HL-60 (cell line): Measurements from ENCODE around the gene CEP112.

Experiments used
- DNase-seq, 2 experiments: peaks; one replicate each; pipeline ENCODE4 v3.0.0-alpha.2; 2010 to 2020; ENCODE audit warnings: low read depth in 1 of 2, low spot score in 1 of 2
- H3K27ac ChIP-seq: fragments of 250-450 bp; sonication (Bioruptor Pico); replicated peaks from 2 replicates; pipeline ENCODE4 v1.5.1; 2020; ENCODE audit warnings: mild to moderate bottlenecking, moderate library complexity
- H3K27me3 ChIP-seq: fragments of 250-450 bp; sonication (Bioruptor Pico); 2 replicates; pipeline ENCODE4 v1.5.1; 2021; ENCODE audit warnings: mild to moderate bottlenecking, moderate library complexity; ENCODE audit not compliant: insufficient read depth, poor library complexity, severe bottlenecking
- H3K4me3 ChIP-seq: replicated peaks from 2 replicates; pipeline ENCODE4 v1.5.1; 2011; ENCODE audit warnings: mild to moderate bottlenecking, control low read depth, low read length; ENCODE audit not compliant: insufficient read depth
- CTCF ChIP-seq: IDR thresholded peaks from one replicate; pipeline ENCODE4 v1.5.1; 2011; ENCODE audit warnings: low read length, control low read depth, inconsistent platforms; ENCODE audit not compliant: insufficient read depth
- GABPA ChIP-seq: IDR thresholded peaks from 2 replicates; pipeline ENCODE4 v1.6.1; 2012; ENCODE audit warnings: low read depth
- POLR2AphosphoS5 ChIP-seq: IDR thresholded peaks from 2 replicates; pipeline ENCODE4 v1.6.1; 2012; ENCODE audit warnings: low read depth
- REST ChIP-seq: IDR thresholded peaks from 2 replicates; pipeline ENCODE4 v1.6.1; 2012; ENCODE audit warnings: low read depth; ENCODE audit not compliant: insufficient replicate concordance
- SPI1 ChIP-seq: IDR thresholded peaks from 2 replicates; pipeline ENCODE4 v1.6.1; 2012; ENCODE audit warnings: low read depth, mild to moderate bottlenecking, borderline replicate concordance

Gene CEP112

GRCh38 chr17:66230922-66231591 is 39.1 kb upstream of the CEP112 start:
- Histone ChIP-seq H3K4me3 (no peak overlapping the region), H3K27ac (no peak overlapping the region), H3K27me3 (no peaks in the 10 kb centered on the region)
- no peak for DNase-seq
- TF ChIP-seq SPI1 (no peak), GABPA (no peak), CTCF (no peak), REST (no peak), POLR2AphosphoS5 (no peak)

GRCh38 chr17:66229783-66230538 is 38.0 kb upstream of the CEP112 start:
- TF ChIP-seq REST (no peak), CTCF (no peak), GABPA (no peak), SPI1 (no peak), POLR2AphosphoS5 (no peak)
- no peaks in the 10 kb centered on the region for H3K27me3 ChIP-seq
- no peak overlapping the region for H3K27ac ChIP-seq
- no peak for DNase-seq
- no peak overlapping the region for H3K4me3 ChIP-seq

- no peak within 1 kb of the TSS for H3K27ac ChIP-seq
- H3K27me3 ChIP-seq = no peaks in the 10 kb centered on the region
- DNase-seq = no peak
- H3K4me3 ChIP-seq = no peak within 1 kb of the TSS
- no peak for TF ChIP-seq CTCF
- TF ChIP-seq SPI1 = no peak
- no peak for TF ChIP-seq GABPA
Measured at GRCh38 chr17:66228887-66229782, 37.2 kb upstream of the CEP112 start, which contains the start of gene APOH. Gene APOH (minus strand): TSS chr17:66229415. CDS start chr17:66229379, 36 bp downstream.
